ENCODE data around the gene DHRS7B.

Gene DHRS7B

GRCh38 chr17:21176773-21177395, 50.1 kb downstream of the DHRS7B start:
- TF ChIP-seq GATA3 (IDR thresholded peaks at IDR 0.05; ENCODE audit: low read depth, low read length) (no peak), GATA2 (IDR thresholded peaks at IDR 0.05; ENCODE audit: low read depth, low read length) (no peak)

GRCh38 chr17:21177401-21177800, 50.6 kb downstream of the DHRS7B start:
- TF ChIP-seq GATA2 (IDR thresholded peaks at IDR 0.05; ENCODE audit: low read depth, low read length) (no peak), GATA3 (IDR thresholded peaks at IDR 0.05; ENCODE audit: low read depth, low read length) (no peak)

DNA sequence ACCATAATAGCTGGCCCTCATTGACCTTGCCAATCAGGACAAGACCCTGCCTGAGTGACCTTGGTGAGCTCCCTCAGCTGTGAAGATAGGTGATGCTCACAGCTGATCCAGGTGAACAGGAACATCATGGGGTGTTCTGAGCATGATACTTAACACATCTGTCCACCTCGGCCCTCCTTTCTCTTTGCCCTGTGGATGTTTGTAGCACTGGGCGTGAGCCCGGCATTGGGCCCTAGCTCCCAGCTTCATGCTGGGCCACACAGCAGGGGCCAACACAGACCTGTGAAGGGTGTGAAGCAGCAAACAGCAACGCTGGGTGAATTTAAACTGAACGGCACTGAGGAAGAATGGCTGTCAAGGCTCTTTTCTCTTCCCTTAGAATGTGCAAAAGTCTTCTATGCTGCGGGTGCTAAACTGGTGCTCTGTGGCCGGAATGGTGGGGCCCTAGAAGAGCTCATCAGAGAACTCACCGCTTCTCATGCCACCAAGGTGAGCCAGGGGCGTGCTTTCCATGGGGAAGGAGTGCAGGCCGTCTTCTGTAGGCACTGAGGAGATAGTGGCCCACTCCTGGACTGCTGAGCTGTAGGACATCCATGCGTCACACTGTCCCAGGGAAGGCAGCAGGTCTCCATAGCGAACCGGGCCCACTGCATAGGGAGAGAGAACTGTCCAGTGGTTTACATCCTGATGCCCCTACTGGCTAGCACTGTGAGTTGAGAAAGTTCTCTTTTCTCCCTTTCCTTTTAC, 51.3 kb downstream of the DHRS7B start:
- TF ChIP-seq GATA3 (IDR thresholded peaks at IDR 0.05; ENCODE audit: low read depth, low read length) (no peak), GATA2 (IDR thresholded peaks at IDR 0.05; ENCODE audit: low read depth, low read length) (no peak)

DNA sequence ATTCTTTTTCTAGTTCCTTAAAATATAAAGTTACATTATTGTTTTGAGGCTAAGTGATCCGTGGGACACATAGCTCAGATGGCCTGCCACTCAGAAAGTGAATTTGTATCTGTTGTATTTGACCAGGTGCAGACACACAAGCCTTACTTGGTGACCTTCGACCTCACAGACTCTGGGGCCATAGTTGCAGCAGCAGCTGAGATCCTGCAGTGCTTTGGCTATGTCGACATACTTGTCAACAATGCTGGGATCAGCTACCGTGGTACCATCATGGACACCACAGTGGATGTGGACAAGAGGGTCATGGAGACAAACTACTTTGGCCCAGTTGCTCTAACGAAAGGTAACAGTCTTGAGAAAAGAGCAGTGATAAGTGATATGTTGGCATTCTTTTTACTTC, 56.7 kb downstream of the DHRS7B start:
- TF ChIP-seq GATA2 (IDR thresholded peaks at IDR 0.05; ENCODE audit: low read depth, low read length) (no peak), GATA3 (IDR thresholded peaks at IDR 0.05; ENCODE audit: low read depth, low read length) (no peak)

GRCh38 chr17:21184570-21184969, 57.8 kb downstream of the DHRS7B start:
- TF ChIP-seq GATA3 (IDR thresholded peaks at IDR 0.05; ENCODE audit: low read depth, low read length) (no peak), GATA2 (IDR thresholded peaks at IDR 0.05; ENCODE audit: low read depth, low read length) (no peak)

DNA sequence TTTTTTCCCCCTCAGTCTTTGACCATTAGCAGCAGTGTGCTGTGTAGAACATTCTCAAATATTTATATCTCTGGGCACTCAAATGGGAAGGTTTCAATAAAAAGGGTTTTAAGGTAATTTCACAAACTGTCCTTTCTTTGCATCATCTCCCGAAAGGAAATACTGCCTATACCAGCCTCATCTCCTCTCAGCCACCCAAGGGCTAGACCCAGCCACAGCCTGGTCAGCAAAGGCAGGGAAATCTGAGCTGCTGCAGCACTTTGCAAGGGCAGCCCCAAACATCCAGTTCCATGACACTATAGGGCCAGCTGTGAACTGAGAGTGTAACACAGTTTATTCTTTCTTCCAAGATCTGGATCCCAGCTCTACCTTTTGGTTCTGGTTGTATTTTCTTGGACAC, 58.3 kb downstream of the DHRS7B start:
- no peak for TF ChIP-seq GATA3 (IDR thresholded peaks at IDR 0.05; ENCODE audit: low read depth, low read length)
- no peak for TF ChIP-seq GATA2 (IDR thresholded peaks at IDR 0.05; ENCODE audit: low read depth, low read length)

DNA sequence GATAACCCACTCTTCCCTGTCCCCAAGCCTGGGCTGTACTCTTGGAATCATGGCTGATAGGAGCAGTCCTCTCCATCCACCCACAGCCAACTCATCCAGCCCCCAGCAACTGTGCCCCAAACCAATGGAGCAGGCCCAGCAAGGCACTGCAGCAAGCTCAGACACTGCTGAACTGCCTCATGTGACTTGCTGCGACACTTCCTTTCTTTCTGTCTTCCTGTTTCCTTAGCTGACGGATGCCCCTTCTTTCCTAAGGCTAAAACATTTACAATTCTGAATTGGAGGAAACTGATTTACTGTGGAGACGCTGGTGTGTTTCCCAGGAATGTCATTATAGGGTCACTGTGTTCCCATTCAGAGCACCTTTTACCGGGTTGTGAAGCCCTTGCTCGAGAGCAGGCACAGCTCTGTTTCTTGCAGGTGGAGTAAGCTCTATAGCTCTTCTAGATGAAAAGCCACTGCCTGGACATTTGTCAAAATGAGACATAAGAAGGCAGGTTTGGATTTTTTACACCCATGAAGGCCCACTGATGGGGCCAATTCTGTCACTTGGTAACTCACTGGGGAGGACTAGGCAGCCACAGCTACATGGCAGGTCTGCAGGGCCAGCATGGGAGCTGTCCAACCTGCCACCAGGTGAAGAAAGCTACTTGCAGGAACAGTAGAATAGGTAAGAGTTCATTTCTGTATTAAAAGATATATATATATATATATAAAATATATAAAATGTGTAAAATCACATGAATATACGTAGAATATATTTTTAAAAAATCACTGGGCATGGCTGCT, 59.8 kb downstream of the DHRS7B start:
- no peak for TF ChIP-seq GATA2 (IDR thresholded peaks at IDR 0.05; ENCODE audit: low read depth, low read length)
- no peak for TF ChIP-seq GATA3 (IDR thresholded peaks at IDR 0.05; ENCODE audit: low read depth, low read length)

- TF ChIP-seq GATA2 (IDR thresholded peaks at IDR 0.05; ENCODE audit: low read depth, low read length) (no peak), GATA3 (IDR thresholded peaks at IDR 0.05; ENCODE audit: low read depth, low read length) (no peak)
These were observed 62.6 kb downstream of the DHRS7B start for GRCh38 chr17:21189361-21189760.

GRCh38 chr17:21190078-21190477, 63.3 kb downstream of the DHRS7B start:
- TF ChIP-seq GATA2 (IDR thresholded peaks at IDR 0.05; ENCODE audit: low read depth, low read length) (no peak), GATA3 (IDR thresholded peaks at IDR 0.05; ENCODE audit: low read depth, low read length) (no peak)

- TF ChIP-seq GATA2 (IDR thresholded peaks at IDR 0.05; ENCODE audit: low read depth, low read length) = no peak
- no peak for TF ChIP-seq GATA3 (IDR thresholded peaks at IDR 0.05; ENCODE audit: low read depth, low read length)
These were observed 64.9 kb downstream of the DHRS7B start for GRCh38 chr17:21191698-21192097.

GRCh38 chr17:21193031-21193430, 66.3 kb downstream of the DHRS7B start:
- TF ChIP-seq GATA2 (IDR thresholded peaks at IDR 0.05; ENCODE audit: low read depth, low read length) = no peak
- no peak for TF ChIP-seq GATA3 (IDR thresholded peaks at IDR 0.05; ENCODE audit: low read depth, low read length)

GRCh38 chr17:21194226-21194625, 67.5 kb downstream of the DHRS7B start:
- TF ChIP-seq GATA3 (IDR thresholded peaks at IDR 0.05; ENCODE audit: low read depth, low read length) = no peak
- no peak for TF ChIP-seq GATA2 (IDR thresholded peaks at IDR 0.05; ENCODE audit: low read depth, low read length)

- TF ChIP-seq GATA2 (IDR thresholded peaks at IDR 0.05; ENCODE audit: low read depth, low read length) (no peak), GATA3 (IDR thresholded peaks at IDR 0.05; ENCODE audit: low read depth, low read length) (no peak)
These were observed 67.9 kb downstream of the DHRS7B start for GRCh38 chr17:21194703-21195102.

DNA sequence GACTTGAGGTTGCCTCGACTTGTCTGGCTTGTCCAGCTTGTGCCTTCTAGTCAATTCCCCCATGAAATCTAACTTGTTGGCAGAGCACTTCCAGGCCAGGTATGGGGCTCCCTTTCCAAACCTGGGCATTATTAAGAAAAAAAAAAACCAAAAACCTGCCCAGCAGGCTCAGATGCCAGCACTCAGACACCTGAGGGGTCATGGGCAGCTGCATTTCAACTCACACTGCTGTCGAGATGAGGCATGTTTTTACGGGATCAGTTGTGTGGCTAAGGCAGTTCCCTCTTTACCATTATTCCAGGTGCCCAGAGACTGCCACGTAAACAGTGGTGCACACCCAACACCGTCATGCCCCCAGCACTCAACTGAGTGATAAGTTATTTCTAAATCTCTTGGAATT, 69.4 kb downstream of the DHRS7B start:
- no peak for TF ChIP-seq GATA2 (IDR thresholded peaks at IDR 0.05; ENCODE audit: low read depth, low read length)
- no peak for TF ChIP-seq GATA3 (IDR thresholded peaks at IDR 0.05; ENCODE audit: low read depth, low read length)

Measured in SH-SY5Y (cell line).